ENCODE data around the gene COPS9. TPM values are rescaled to one million over a fixed set of nuclear protein-coding genes. Genes with fewer than 3 reads are reported as not detected.
A peak's percentile ranks its signal among the peaks of the same experiment; 100 is the strongest.

Gene COPS9
- polyA plus RNA-seq, 1 donor (not counting 4 experiments of a cell fraction or from before 2014, with no cell fraction given), result 399 TPM

GRCh38 chr2:240144649-240145261 lies 8.7 kb upstream of the COPS9 start:
- TF ChIP-seq CTCF (optimal IDR thresholded peaks at IDR 0.05 in 1 of 3, IDR thresholded peaks at IDR 0.05 in 1 of 3, conservative IDR thresholded peaks at IDR 0.05 in 1 of 3; ENCODE audit: extremely low read depth in 1 of 3, insufficient read depth in 2 of 3, low read length in 3 of 3), result no peak
- TF ChIP-seq EZH2 (IDR thresholded peaks at IDR 0.05; ENCODE audit: low read length), result no peak
- Histone ChIP-seq H3K4me1 (ENCODE audit: control insufficient read depth, extremely low read depth, insufficient read depth, low read length) (no peaks in the 10 kb centered on the region), H3K4me3 (ENCODE audit: control insufficient read depth in 2 of 3, extremely low read depth in 1 of 3, insufficient read depth in 2 of 3, low read depth in 1 of 3, low read length in 3 of 3) (no peak overlapping the region), H2AFZ (ENCODE audit: control insufficient read depth, low read length) (no peak overlapping the region), H3K36me3 (ENCODE audit: control insufficient read depth in 2 of 2, extremely low read depth in 1 of 2, insufficient read depth in 2 of 2, low read length in 2 of 2) (no peaks in the 10 kb centered on the region), H4K20me1 (ENCODE audit: control insufficient read depth, extremely low read depth, insufficient read depth, low read length) (no peaks in the 10 kb centered on the region), H3K9me3 (ENCODE audit: control insufficient read depth, low read depth, low read length) (no peaks in the 10 kb centered on the region), H3K27ac (ENCODE audit: control insufficient read depth, insufficient read depth, low read length) (no peak overlapping the region), H3K79me2 (ENCODE audit: control insufficient read depth, insufficient read depth, low read length) (no peaks in the 10 kb centered on the region), H3K9ac (ENCODE audit: control insufficient read depth, extremely low read depth, insufficient read depth, low read length) (no peak overlapping the region), H3K27me3 (ENCODE audit: control insufficient read depth, extremely low read depth, insufficient read depth, low read length) (peaks cover 6% of the 10 kb centered on the region), H3K4me2 (ENCODE audit: control insufficient read depth, extremely low read depth, insufficient read depth, low read depth, low read length) (no peak overlapping the region), H3K9me1 (ENCODE audit: control insufficient read depth, extremely low read depth, insufficient read depth, low read length) (no peaks in the 10 kb centered on the region)
- FAIRE-seq (no peak), DNase-seq (ENCODE audit: low read depth, low spot score) (no peak)
- dilution Hi-C loops (cut with MboI; ENCODE audit: extremely low pct_ligation_motif_present, low sequenced_read_pairs), result no loop called here

- DNase-seq (ENCODE audit: low read depth, low spot score), result no peak
- Histone ChIP-seq H2AFZ (ENCODE audit: control insufficient read depth, low read length) (no peak overlapping the region), H3K27me3 (ENCODE audit: control insufficient read depth, extremely low read depth, insufficient read depth, low read length) (no peaks in the 10 kb centered on the region), H3K9me3 (ENCODE audit: control insufficient read depth, low read depth, low read length) (no peaks in the 10 kb centered on the region), H3K36me3 (ENCODE audit: control insufficient read depth in 2 of 2, extremely low read depth in 1 of 2, insufficient read depth in 2 of 2, low read length in 2 of 2) (no peaks in the 10 kb centered on the region), H4K20me1 (ENCODE audit: control insufficient read depth, extremely low read depth, insufficient read depth, low read length) (no peaks in the 10 kb centered on the region), H3K9ac (ENCODE audit: control insufficient read depth, extremely low read depth, insufficient read depth, low read length) (no peak overlapping the region), H3K4me3 (ENCODE audit: control insufficient read depth in 2 of 3, extremely low read depth in 1 of 3, insufficient read depth in 2 of 3, low read depth in 1 of 3, low read length in 3 of 3) (no peak overlapping the region), H3K4me1 (ENCODE audit: control insufficient read depth, extremely low read depth, insufficient read depth, low read length) (no peaks in the 10 kb centered on the region), H3K4me2 (ENCODE audit: control insufficient read depth, extremely low read depth, insufficient read depth, low read depth, low read length) (no peak overlapping the region), H3K27ac (ENCODE audit: control insufficient read depth, insufficient read depth, low read length) (no peak overlapping the region), H3K79me2 (ENCODE audit: control insufficient read depth, insufficient read depth, low read length) (no peaks in the 10 kb centered on the region), H3K9me1 (ENCODE audit: control insufficient read depth, extremely low read depth, insufficient read depth, low read length) (no peaks in the 10 kb centered on the region)
- no peak for FAIRE-seq
- dilution Hi-C loops (cut with MboI; ENCODE audit: extremely low pct_ligation_motif_present, low sequenced_read_pairs), result no loop called here
- TF ChIP-seq EZH2 (IDR thresholded peaks at IDR 0.05; ENCODE audit: low read length) (no peak), CTCF (optimal IDR thresholded peaks at IDR 0.05 in 1 of 3, IDR thresholded peaks at IDR 0.05 in 1 of 3, conservative IDR thresholded peaks at IDR 0.05 in 1 of 3; ENCODE audit: extremely low read depth in 1 of 3, insufficient read depth in 2 of 3, low read length in 3 of 3) (peak; percentile 85 to 97 (median 96))
Measured at GRCh38 chr2:240143801-240144648, 7.9 kb upstream of the COPS9 start.

Measured in keratinocyte (primary cell).